Fibroblast of the aortic adventitia (primary cell): Measurements from ENCODE around the gene ZNF302. TPM values are rescaled to one million over a fixed set of nuclear protein-coding genes. Genes with fewer than 3 reads are reported as not detected.
"Not testable (repeated sequence)": the region's sequence is repeated elsewhere in the genome, so short reads cannot be mapped to it uniquely, and the experiment has no call there.

ENCODE experiments used
- DNase-seq: peaks from one replicate; pipeline ENCODE4 v3.0.0-alpha.2; 2010; ENCODE audit warnings: low read depth
- H3K4me3 ChIP-seq: 2 replicates; pipeline ENCODE4 v1.5.1; 2011; ENCODE audit warnings: low read depth, mild to moderate bottlenecking, control low read depth, low read length, moderate library complexity
- CTCF ChIP-seq: IDR thresholded peaks from 2 replicates; pipeline ENCODE4 v1.5.1; 2011; ENCODE audit warnings: mild to moderate bottlenecking, low read length, control low read depth, inconsistent platforms; ENCODE audit not compliant: insufficient read depth
- total RNA-seq: library from RNA; depleted of rRNA; stranded (reverse); fragments of >200 nt; gene quantifications from 2 replicates; pipeline ENCODE4 v1.2.3, GENCODE V29; 2012; ENCODE audit warnings: low replicate concordance

The ZNF302 gene
- total RNA-seq, 1 donor: 22.6 TPM

GRCh38 chr19:34678421-34678820, 943 bp downstream of the ZNF302 start:
- TF ChIP-seq CTCF: no peak
- peak overlapping the region; percentile 77 for H3K4me3 ChIP-seq
- no peak for DNase-seq

GRCh38 chr19:34681478-34681877, 4.0 kb downstream of the ZNF302 start:
- TF ChIP-seq CTCF: no peak
- DNase-seq: no peak
- no peak overlapping the region for H3K4me3 ChIP-seq

- not testable (repeated sequence) for DNase-seq, H3K4me3 ChIP-seq
Measured at GRCh38 chr19:34685266-34685665, 7.8 kb downstream of the ZNF302 start.

GRCh38 chr19:34686455-34686854, 9.0 kb downstream of the ZNF302 start:
- no peak for DNase-seq
- H3K4me3 ChIP-seq: no peak overlapping the region
- no peak for TF ChIP-seq CTCF

GRCh38 chr19:34687348-34687747, 9.9 kb downstream of the ZNF302 start:
- TF ChIP-seq CTCF: no peak
- H3K4me3 ChIP-seq: no peak overlapping the region
- no peak for DNase-seq

GRCh38 chr19:34688592-34688991, 11.1 kb downstream of the ZNF302 start:
- DNase-seq: no peak
- H3K4me3 ChIP-seq: no peak overlapping the region
- no peak for TF ChIP-seq CTCF

GRCh38 chr19:34690372-34690771, 12.9 kb downstream of the ZNF302 start:
- no peak for DNase-seq
- no peak for TF ChIP-seq CTCF
- no peak overlapping the region for H3K4me3 ChIP-seq
